ENCODE measurements around the gene SLC15A4.

GRCh38 chr12:128792881-128793280, 30.9 kb downstream of the SLC15A4 start:
- TF ChIP-seq POLR2A (IDR thresholded peaks at IDR 0.05; ENCODE audit: low read depth, low read length), result no peak
- TF ChIP-seq POLR2AphosphoS5 (IDR thresholded peaks at IDR 0.05; ENCODE audit: low read depth, low read length), result no peak
- no peak for TF ChIP-seq TAF1 (IDR thresholded peaks at IDR 0.05; ENCODE audit: borderline replicate concordance, low read depth, low read length)
